ENCODE results near the gene CDKAL1. TPM values are rescaled to one million over a fixed set of nuclear protein-coding genes. Genes with fewer than 3 reads are reported as not detected.

Gene CDKAL1
- total RNA-seq, 1 donor from 2014 or later = 39.6 TPM

GRCh38 chr6:20706238-20706938, 172.1 kb downstream of the CDKAL1 start:
- no peak overlapping the region for H3K27ac Mint-ChIP-seq
- no peaks in the 10 kb centered on the region for H3F3A ChIP-seq (ENCODE audit: low read depth)
- H3K4me1 Mint-ChIP-seq = peaks cover 13% of the 10 kb centered on the region
- no peaks in the 10 kb centered on the region for H3K36me3 Mint-ChIP-seq
- H3K27me3 Mint-ChIP-seq (ENCODE audit: insufficient read depth, low read depth) = no peaks in the 10 kb centered on the region
- no peak overlapping the region for H3K9ac ChIP-seq
- H3K9me3 Mint-ChIP-seq = no peaks in the 10 kb centered on the region
- no peak for DNase-seq (ENCODE audit: low spot score)
- H3K4me3 Mint-ChIP-seq = no peak overlapping the region
- H3K9me3 ChIP-seq (ENCODE audit: low read depth) = no peaks in the 10 kb centered on the region
- H4K20me1 ChIP-seq (ENCODE audit: low read depth) = no peaks in the 10 kb centered on the region
- H3K4me1 ChIP-seq = peaks cover 58% of the 10 kb centered on the region
- no peaks in the 10 kb centered on the region for H3K27me3 ChIP-seq
- no peaks in the 10 kb centered on the region for H3K36me3 ChIP-seq
- no peak overlapping the region for H3K4me3 ChIP-seq
- H3K27ac ChIP-seq = no peak overlapping the region
- H3K4me2 ChIP-seq = no peak overlapping the region
- no peak for TF ChIP-seq CTCF (IDR thresholded peaks at IDR 0.05)
- no peak for TF ChIP-seq EZH2phosphoT487 (IDR thresholded peaks at IDR 0.05)
- no peak for TF ChIP-seq EZH2 (IDR thresholded peaks at IDR 0.05)
- H2AFZ ChIP-seq (replicated peaks) = no peak overlapping the region
- H3K79me2 ChIP-seq (ENCODE audit: low read depth) = peaks cover 29% of the 10 kb centered on the region

GRCh38 chr6:20706939-20707485, 172.8 kb downstream of the CDKAL1 start:
- peaks cover 13% of the 10 kb centered on the region for H3K4me1 Mint-ChIP-seq
- H3K27me3 ChIP-seq = no peaks in the 10 kb centered on the region
- H3K4me3 ChIP-seq = no peak overlapping the region
- no peaks in the 10 kb centered on the region for H3K9me3 Mint-ChIP-seq
- H3K27ac Mint-ChIP-seq = no peak overlapping the region
- H3K27me3 Mint-ChIP-seq (ENCODE audit: insufficient read depth, low read depth) = no peaks in the 10 kb centered on the region
- no peak for DNase-seq (ENCODE audit: low spot score)
- H3K4me1 ChIP-seq = peaks cover 56% of the 10 kb centered on the region
- H3K9me3 ChIP-seq (ENCODE audit: low read depth) = no peaks in the 10 kb centered on the region
- H3K36me3 Mint-ChIP-seq = no peaks in the 10 kb centered on the region
- no peaks in the 10 kb centered on the region for H3K36me3 ChIP-seq
- no peaks in the 10 kb centered on the region for H3F3A ChIP-seq (ENCODE audit: low read depth)
- no peaks in the 10 kb centered on the region for H4K20me1 ChIP-seq (ENCODE audit: low read depth)
- no peak overlapping the region for H2AFZ ChIP-seq (replicated peaks)
- peaks cover 29% of the 10 kb centered on the region for H3K79me2 ChIP-seq (ENCODE audit: low read depth)
- TF ChIP-seq EZH2phosphoT487 (IDR thresholded peaks at IDR 0.05) = no peak
- no peak for TF ChIP-seq CTCF (IDR thresholded peaks at IDR 0.05)
- no peak for TF ChIP-seq EZH2 (IDR thresholded peaks at IDR 0.05)
- no peak overlapping the region for H3K4me2 ChIP-seq
- no peak overlapping the region for H3K27ac ChIP-seq
- no peak overlapping the region for H3K4me3 Mint-ChIP-seq
- H3K9ac ChIP-seq = no peak overlapping the region

- Histone ChIP-seq H3K9me3 (ENCODE audit: low read depth) (no peaks in the 10 kb centered on the region), H3K4me1 (peaks cover 52% of the 10 kb centered on the region), H3K27ac (no peak overlapping the region), H3K4me2 (no peak overlapping the region), H2AFZ (replicated peaks) (no peak overlapping the region), H3K36me3 (no peaks in the 10 kb centered on the region), H3F3A (ENCODE audit: low read depth) (no peaks in the 10 kb centered on the region), H3K79me2 (ENCODE audit: low read depth) (peaks cover 29% of the 10 kb centered on the region), H3K4me3 (no peak overlapping the region), H3K27me3 (no peaks in the 10 kb centered on the region), H4K20me1 (ENCODE audit: low read depth) (no peaks in the 10 kb centered on the region), H3K9ac (no peak overlapping the region)
- Mint-ChIP-seq H3K9me3 (no peaks in the 10 kb centered on the region), H3K4me1 (peaks cover 13% of the 10 kb centered on the region), H3K36me3 (no peaks in the 10 kb centered on the region), H3K27ac (no peak overlapping the region), H3K4me3 (no peak overlapping the region), H3K27me3 (ENCODE audit: insufficient read depth, low read depth) (no peaks in the 10 kb centered on the region)
- DNase-seq (ENCODE audit: low spot score) = no peak
- TF ChIP-seq EZH2phosphoT487 (IDR thresholded peaks at IDR 0.05) (no peak), EZH2 (IDR thresholded peaks at IDR 0.05) (no peak), CTCF (IDR thresholded peaks at IDR 0.05) (no peak)
Measured at GRCh38 chr6:20707870-20708269, 173.6 kb downstream of the CDKAL1 start.

Data from neural progenitor cell (in vitro differentiated cells).